ENCODE data around the gene BAG2.

Gene BAG2

GRCh38 chr6:57172136-57173055 is at the start of gene BAG2:
Gene BAG2 (plus strand): TSS chr6:57172326. CDS start chr6:57172698, 372 bp downstream.
- peak; percentile 89 for DNase-seq

- DNase-seq: no peak
Observed at GRCh38 chr6:57123111-57123510, 49.0 kb upstream of the BAG2 start.

- DNase-seq: no peak
Observed at GRCh38 chr6:57127763-57128162, 44.4 kb upstream of the BAG2 start.

- DNase-seq: no peak
Observed at GRCh38 chr6:57130661-57131177, 41.4 kb upstream of the BAG2 start.

GRCh38 chr6:57134954-57135353 is 37.2 kb upstream of the BAG2 start:
- no peak for DNase-seq

GRCh38 chr6:57135885-57136284 is 36.2 kb upstream of the BAG2 start:
- DNase-seq: no peak

GRCh38 chr6:57137350-57137749 is 34.8 kb upstream of the BAG2 start:
- DNase-seq: no peak

GRCh38 chr6:57138026-57138425 is 34.1 kb upstream of the BAG2 start:
- no peak for DNase-seq

GRCh38 chr6:57141451-57142177 is 30.5 kb upstream of the BAG2 start:
- no peak for DNase-seq

GRCh38 chr6:57142178-57142525 is 30.0 kb upstream of the BAG2 start:
- DNase-seq: no peak

- DNase-seq: no peak
Observed at GRCh38 chr6:57143690-57144089, 28.4 kb upstream of the BAG2 start.

- no peak for DNase-seq
Observed at GRCh38 chr6:57147401-57147800, 24.7 kb upstream of the BAG2 start.

- DNase-seq: no peak
Observed at GRCh38 chr6:57147955-57148858, 23.9 kb upstream of the BAG2 start.

GRCh38 chr6:57158658-57159057 is 13.5 kb upstream of the BAG2 start:
- no peak for DNase-seq

- DNase-seq: no peak
Observed at GRCh38 chr6:57159127-57159526, 13.0 kb upstream of the BAG2 start.

GRCh38 chr6:57162028-57162427 is 10.1 kb upstream of the BAG2 start:
- DNase-seq: no peak

GRCh38 chr6:57162516-57162915 is 9.6 kb upstream of the BAG2 start:
- no peak for DNase-seq

GRCh38 chr6:57163956-57164355 is 8.2 kb upstream of the BAG2 start:
- no peak for DNase-seq

- DNase-seq: no peak
Observed at GRCh38 chr6:57165080-57165479, 7.0 kb upstream of the BAG2 start.

GRCh38 chr6:57173056-57173885 is 1.1 kb downstream of the BAG2 start:
- peak; percentile 52 for DNase-seq

GRCh38 chr6:57173886-57174510 is 1.9 kb downstream of the BAG2 start:
- DNase-seq: no peak

All from RPMI8226 (cell line).